Endothelial cell of umbilical vein (primary cell): ENCODE measurements around the gene SHISA6. TPM values are rescaled to one million over a fixed set of nuclear protein-coding genes. Genes with fewer than 3 reads are reported as not detected.

Experiments
- BruUV-seq: library from RNA; stranded (reverse); fragments of 400-500 nt; replicated peaks from 2 replicates; lab custom pipeline; 2021; lab: Mats Ljungman, UMichigan
- CTCF ChIA-PET: fragments of 300-600, 350-600 bp; sonication (Branson Sonifier 250); formaldehyde crosslinking; loops from one replicate; lab custom pipeline; 2021; ENCODE audit warnings: antibody characterized with exemption, inconsistent platforms; lab: Charles Lee
- POLR2A ChIA-PET: fragments of 300-600, 350-600 bp; sonication (Branson Sonifier 250); formaldehyde crosslinking; loops from one replicate; lab custom pipeline; 2021; ENCODE audit warnings: antibody characterized with exemption, inconsistent platforms; lab: Charles Lee
- DNase-seq: peaks from one replicate; pipeline ENCODE4 v3.0.0-alpha.2; 2011; ENCODE audit warnings: low read depth, low spot score
- FAIRE-seq: peaks from 2 replicates; lab custom pipeline; 2011; peaks lifted over from hg19 to GRCh38; lab: Jason Lieb, UNC
- H2AFZ ChIP-seq: 2 replicates; pipeline ENCODE4 v1.6.0; 2012; ENCODE audit warnings: low read depth, low read length, control low read depth, inconsistent platforms
- H3K27ac ChIP-seq: 2 replicates; pipeline ENCODE4 v1.5.1; 2011; ENCODE audit warnings: low read depth, mild to moderate bottlenecking, control low read depth, low read length, moderate library complexity; ENCODE audit not compliant: insufficient read depth
- H3K27me3 ChIP-seq, 2 experiments: 2 replicates each; pipeline versions ENCODE4 v1.6.0 to v1.6.1; 2011; ENCODE audit warnings: low read length in 2 of 2, mixed read lengths in 1 of 2; ENCODE audit not compliant: control insufficient read depth in 2 of 2, insufficient read depth in 2 of 2
- H3K36me3 ChIP-seq, 2 experiments: 2 replicates in 1 of 2; 3 replicates in 1 of 2; pipeline ENCODE4 v1.5.1; 2011; ENCODE audit warnings: low read length in 2 of 2, mild to moderate bottlenecking in 1 of 2, moderate library complexity in 1 of 2; ENCODE audit not compliant: control insufficient read depth in 2 of 2, insufficient read depth in 2 of 2; ENCODE audit errors: extremely low read depth in 1 of 2
- H3K4me1 ChIP-seq: 3 replicates; pipeline ENCODE4 v1.5.1; 2011; ENCODE audit warnings: mild to moderate bottlenecking, low read length; ENCODE audit not compliant: control insufficient read depth, insufficient read depth; ENCODE audit errors: extremely low read depth
- H3K4me2 ChIP-seq: 2 replicates; pipeline ENCODE4 v1.6.1; 2011; ENCODE audit warnings: low read length, control low read depth, mixed read lengths; ENCODE audit not compliant: insufficient read depth
- H3K4me3 ChIP-seq, 3 experiments: fragments of 200-600 bp in 1 of 3; sonication (generic), shearing (Covaris generic) in 1 of 3; replicated peaks in 1 of 3; 2 replicates each; pipeline ENCODE4 v1.5.1; 2011 to 2016; ENCODE audit warnings: control low read depth in 3 of 3, low read length in 3 of 3, mild to moderate bottlenecking in 2 of 3, inconsistent platforms in 1 of 3, low read depth in 1 of 3, moderate library complexity in 1 of 3; ENCODE audit not compliant: insufficient read depth in 1 of 3
- H3K79me2 ChIP-seq: 2 replicates; pipeline ENCODE4 v1.6.0; 2012; ENCODE audit warnings: low read length, inconsistent platforms; ENCODE audit not compliant: control insufficient read depth, insufficient read depth
- H3K9ac ChIP-seq: replicated peaks from 2 replicates; pipeline ENCODE3; 2011; ENCODE audit warnings: low read length, control low read depth; ENCODE audit not compliant: insufficient read depth; ENCODE audit errors: extremely low read depth
- H3K9me1 ChIP-seq: replicated peaks from 3 replicates; pipeline ENCODE4 v1.6.0; 2011; ENCODE audit warnings: mild to moderate bottlenecking, low read length; ENCODE audit not compliant: control insufficient read depth, insufficient read depth; ENCODE audit errors: extremely low read depth
- H3K9me3 ChIP-seq: replicated peaks from 2 replicates; pipeline ENCODE4 v1.5.1; 2012; ENCODE audit warnings: low read length, inconsistent platforms; ENCODE audit not compliant: control insufficient read depth, insufficient read depth
- H4K20me1 ChIP-seq: replicated peaks from 2 replicates; pipeline ENCODE3; 2011; ENCODE audit warnings: mild to moderate bottlenecking, low read length; ENCODE audit not compliant: control insufficient read depth, insufficient read depth; ENCODE audit errors: extremely low read depth
- CTCF ChIP-seq, 2 donors: IDR thresholded peaks; 1 replicate in 1 of 2; 2 replicates in 1 of 2; pipeline ENCODE4 v1.5.1; 2011; ENCODE audit warnings: low read length in 2 of 2, mild to moderate bottlenecking in 2 of 2, moderate library complexity in 2 of 2, control low read depth in 1 of 2, inconsistent platforms in 1 of 2, low read depth in 1 of 2; ENCODE audit not compliant: insufficient read depth in 1 of 2; ENCODE audit errors: extremely low read depth in 1 of 2
- EZH2 ChIP-seq: IDR thresholded peaks from 2 replicates; pipeline ENCODE4 v1.6.1; 2012; ENCODE audit warnings: borderline replicate concordance, low read depth, mild to moderate bottlenecking, moderate library complexity, low read length, inconsistent platforms; ENCODE audit not compliant: severe bottlenecking
- FOS ChIP-seq: IDR thresholded peaks from 2 replicates; pipeline ENCODE4 v1.6.1; 2011; ENCODE audit warnings: mild to moderate bottlenecking, low read length, moderate library complexity, borderline replicate concordance; ENCODE audit not compliant: insufficient read depth
- GATA2 ChIP-seq: IDR thresholded peaks from 2 replicates; pipeline ENCODE4 v1.7.0; 2011; ENCODE audit warnings: low read depth, mild to moderate bottlenecking, moderate library complexity, mixed read lengths, low read length; ENCODE audit not compliant: insufficient read length, insufficient read depth
- JUN ChIP-seq: IDR thresholded peaks from 2 replicates; pipeline ENCODE4 v1.6.1; 2011; ENCODE audit warnings: borderline replicate concordance, low read depth; ENCODE audit not compliant: insufficient read length, insufficient read depth
- MAX ChIP-seq: IDR thresholded peaks from 2 replicates; pipeline ENCODE4 v1.6.1; 2011; ENCODE audit not compliant: insufficient read depth, insufficient read length
- MYC ChIP-seq: IDR thresholded peaks from one replicate; pipeline ENCODE4 v1.6.1; 2011; ENCODE audit warnings: mild to moderate bottlenecking, low read depth, low read length
- POLR2A ChIP-seq: IDR thresholded peaks from 2 replicates; pipeline ENCODE4 v1.6.1; 2012; ENCODE audit warnings: low read depth, mild to moderate bottlenecking, control low read depth, low read length
- POLR2AphosphoS5 ChIP-seq: IDR thresholded peaks from 2 replicates; pipeline ENCODE4 v1.6.1; 2012; ENCODE audit warnings: low read depth, mild to moderate bottlenecking, control low read depth, low read length, moderate library complexity; ENCODE audit not compliant: insufficient read depth
- dilution Hi-C: fragments of 300-500 bp; cut with MboI; formaldehyde crosslinking; loops from one replicate; pipeline ENCODE4 v1.15.0; 2019; ENCODE audit warnings: low sequenced_read_pairs; ENCODE audit not compliant: extremely low pct_ligation_motif_present
- intact Hi-C: fragments of 100-400 bp; cut with micrococcal nuclease; formaldehyde crosslinking; loops from one replicate; pipeline ENCODE4 v1.10.0; 2022
- polyA plus RNA-seq, 4 experiments: library from polyadenylated mRNA; depleted of rRNA in 3 of 4; stranded (reverse) in 3 of 4; unstranded in 1 of 4; fragments of >200 nt; gene quantifications; 2 replicates each; pipeline versions ENCODE4 v1.2.1 to v1.2.3, GENCODE V29; 2011 to 2012; ENCODE audit warnings: missing spikeins in 1 of 4
- total RNA-seq: library from RNA; stranded (reverse); gene quantifications from 2 replicates; pipeline ENCODE4 v1.2.3, GENCODE V29; 2021

SHISA6 gene
- total and polyA plus RNA-seq, 2 donors (not counting 3 experiments of a cell fraction or from before 2014, with no cell fraction given), result not detected

GRCh38 chr17:11511696-11512095, 270.7 kb downstream of the SHISA6 start:
- intact Hi-C loops, result no loop called here
- no peaks in the 10 kb centered on the region for H3K36me3 ChIP-seq
- FAIRE-seq (no peak), DNase-seq (no peak)
- ChIA-PET POLR2A (no interaction called here), CTCF (no interaction called here)
- BruUV-seq, result no TSS peak
- H3K4me2 ChIP-seq, result no peak overlapping the region
- H3K79me2 ChIP-seq, result no peaks in the 10 kb centered on the region
- no peak overlapping the region for H3K4me3 ChIP-seq
- no peaks in the 10 kb centered on the region for H3K9me1 ChIP-seq
- H3K9me3 ChIP-seq, result peaks cover 13% of the 10 kb centered on the region
- H3K9ac ChIP-seq, result no peak overlapping the region
- H3K27ac ChIP-seq, result no peak overlapping the region
- H3K27me3 ChIP-seq, result no peaks in the 10 kb centered on the region
- H4K20me1 ChIP-seq, result no peaks in the 10 kb centered on the region
- TF ChIP-seq MYC, result no peak
- no peak for TF ChIP-seq GATA2
- no peak for TF ChIP-seq EZH2
- no peak for TF ChIP-seq POLR2A
- dilution Hi-C loops, result no loop called here
- no peaks in the 10 kb centered on the region for H3K4me1 ChIP-seq
- H2AFZ ChIP-seq, result no peak overlapping the region

- no TSS peak for BruUV-seq
- Histone ChIP-seq H3K27ac (no peak overlapping the region), H3K9ac (no peak overlapping the region), H3K4me2 (no peak overlapping the region), H3K27me3 (no peaks in the 10 kb centered on the region), H3K79me2 (no peaks in the 10 kb centered on the region), H3K4me1 (no peaks in the 10 kb centered on the region), H3K4me3 (no peak overlapping the region), H3K9me1 (no peaks in the 10 kb centered on the region), H4K20me1 (no peaks in the 10 kb centered on the region), H3K36me3 (no peaks in the 10 kb centered on the region), H3K9me3 (peaks cover 12% of the 10 kb centered on the region), H2AFZ (no peak overlapping the region)
- FAIRE-seq (no peak), DNase-seq (no peak)
- ChIA-PET CTCF (no interaction called here), POLR2A (no interaction called here)
- dilution Hi-C loops (no loop called here), intact Hi-C loops (no loop called here)
- no peak for TF ChIP-seq JUN
- TF ChIP-seq FOS, result no peak
- no peak for TF ChIP-seq EZH2
- TF ChIP-seq GATA2, result no peak
- no peak for TF ChIP-seq POLR2A
- no peak for TF ChIP-seq POLR2AphosphoS5
- TF ChIP-seq MYC, result no peak
- no peak for TF ChIP-seq MAX
- TF ChIP-seq CTCF (IDR thresholded peaks at IDR 0.05; ENCODE audit: extremely low read depth in 1 of 2, insufficient read depth in 1 of 2, low read depth in 1 of 2, low read length in 2 of 2), result no peak
These were observed 273.6 kb downstream of the SHISA6 start for GRCh38 chr17:11514565-11514964.
